Karpas-422 (cell line): ENCODE measurements around the gene PCDHB5. TPM values are rescaled to one million over a fixed set of nuclear protein-coding genes. Genes with fewer than 3 reads are reported as not detected.
A peak's percentile ranks its signal among the peaks of the same experiment; 100 is the strongest.
"Not testable (repeated sequence)": the region's sequence is repeated elsewhere in the genome, so short reads cannot be mapped to it uniquely, and the experiment has no call there.

Experiments
- DNase-seq: peaks from one replicate; pipeline ENCODE4 v3.0.0-alpha.2; 2015
- H2AFZ ChIP-seq: fragments of 200-600 bp; sonication (generic); 2 replicates; pipeline ENCODE4 v1.6.1; 2014; ENCODE audit warnings: antibody characterized with exemption, low read length, mixed read lengths
- H3K27ac ChIP-seq: fragments of 200-600 bp; sonication (generic); 2 replicates; pipeline ENCODE4 v1.5.1; 2014; ENCODE audit warnings: mild to moderate bottlenecking, low read length, moderate library complexity
- H3K27me3 ChIP-seq: fragments of 200-600 bp; sonication (generic); 2 replicates; pipeline ENCODE4 v1.6.1; 2014; ENCODE audit warnings: low read length, mixed read lengths
- H3K36me3 ChIP-seq: fragments of 200-600 bp; sonication (generic); 2 replicates; pipeline ENCODE4 v1.6.1; 2014; ENCODE audit warnings: low read length, mixed read lengths; ENCODE audit not compliant: insufficient read depth
- H3K4me1 ChIP-seq: fragments of 200-600 bp; sonication (generic); 2 replicates; pipeline ENCODE4 v1.6.1; 2014; ENCODE audit warnings: mild to moderate bottlenecking, low read length, mixed read lengths
- H3K4me2 ChIP-seq: fragments of 200-600 bp; sonication (generic); 2 replicates; pipeline ENCODE4 v1.6.1; 2014; ENCODE audit warnings: low read length, low read depth, mild to moderate bottlenecking; ENCODE audit not compliant: poor library complexity, severe bottlenecking
- H3K4me3 ChIP-seq: fragments of 200-600 bp; sonication (generic); 2 replicates; pipeline ENCODE4 v1.5.1; 2014; ENCODE audit warnings: mild to moderate bottlenecking, antibody characterized with exemption, low read length, mixed read lengths
- H3K79me2 ChIP-seq: fragments of 200-600 bp; sonication (generic); 2 replicates; pipeline ENCODE4 v1.6.1; 2014; ENCODE audit warnings: mild to moderate bottlenecking, low read length, mixed read lengths
- H3K9ac ChIP-seq: fragments of 200-600 bp; sonication (generic); 2 replicates; pipeline ENCODE4 v1.6.0; 2014; ENCODE audit warnings: low read length
- H3K9me2 ChIP-seq: fragments of 200-600 bp; sonication (generic), shearing (Covaris generic); replicated peaks from 2 replicates; pipeline ENCODE4 v1.6.0; 2014; ENCODE audit warnings: mild to moderate bottlenecking, low read length, moderate library complexity; ENCODE audit not compliant: insufficient read depth
- H3K9me3 ChIP-seq: fragments of 300-700, 200-600 bp; sonication (generic); 2 replicates; pipeline ENCODE4 v1.6.1; 2014; ENCODE audit warnings: low read length, mixed read lengths
- H4K20me1 ChIP-seq: fragments of 200-600 bp; sonication (generic); 2 replicates; pipeline ENCODE4 v1.6.1; 2014; ENCODE audit warnings: mild to moderate bottlenecking, antibody characterized with exemption, low read length, low read depth; ENCODE audit not compliant: insufficient read depth
- total RNA-seq: library from RNA; depleted of rRNA; stranded (reverse); fragments of >200 nt; shearing (Covaris generic); gene quantifications from 2 replicates; pipeline ENCODE4 v1.2.3, GENCODE V29; 2014; ENCODE audit warnings: low replicate concordance

The PCDHB5 gene
- total RNA-seq, 1 experiment from 2014 or later = not detected

DNA sequence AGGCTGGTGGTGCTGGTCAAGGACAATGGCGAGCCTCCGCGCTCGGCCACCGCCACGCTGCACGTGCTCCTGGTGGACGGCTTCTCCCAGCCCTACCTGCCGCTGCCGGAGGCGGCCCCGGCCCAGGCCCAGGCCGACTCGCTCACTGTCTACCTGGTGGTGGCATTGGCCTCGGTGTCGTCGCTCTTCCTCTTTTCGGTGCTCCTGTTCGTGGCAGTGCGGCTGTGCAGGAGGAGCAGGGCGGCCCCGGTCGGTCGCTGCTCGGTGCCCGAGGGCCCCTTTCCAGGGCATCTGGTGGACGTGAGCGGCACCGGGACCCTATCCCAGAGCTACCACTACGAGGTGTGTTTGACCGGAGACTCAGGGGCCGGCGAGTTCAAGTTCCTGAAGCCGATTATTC lies 2.3 kb downstream of the PCDHB5 start:
- H4K20me1 ChIP-seq, H3K27ac ChIP-seq, DNase-seq, H3K4me3 ChIP-seq, H3K4me2 ChIP-seq, H3K9me2 ChIP-seq, H3K79me2 ChIP-seq, H3K27me3 ChIP-seq, H3K9me3 ChIP-seq, H3K36me3 ChIP-seq, H3K9ac ChIP-seq, H3K4me1 ChIP-seq, H2AFZ ChIP-seq: not testable (repeated sequence)

DNA sequence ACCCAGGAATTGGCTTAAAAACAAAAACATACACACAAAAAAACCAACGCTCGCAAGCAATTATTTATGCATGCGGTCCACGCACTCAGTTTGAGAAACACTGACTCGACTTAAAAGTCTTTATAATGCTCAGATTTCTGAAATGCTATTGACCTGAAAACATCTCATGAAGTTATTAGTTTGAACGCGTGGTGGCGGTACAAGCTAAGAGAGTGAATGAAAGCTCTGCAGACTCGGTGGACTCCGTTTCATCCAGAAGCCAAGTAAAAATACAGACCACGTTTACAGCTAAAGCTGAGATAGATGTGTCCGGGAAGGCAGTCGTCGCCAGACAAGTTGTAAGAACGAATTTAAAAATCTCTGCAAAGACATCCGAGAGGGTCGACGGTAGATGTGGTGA lies 14.8 kb downstream of the PCDHB5 start, which contains the start of gene PCDHB6:
Gene PCDHB6 (plus strand): TSS at position 246 of the 400 bp plus-strand sequence. CDS start 201 bp downstream, outside the sequence.
- Histone ChIP-seq H3K36me3 (no peaks in the 10 kb centered on the region), H3K4me3 (no peak within 1 kb of the TSS), H4K20me1 (no peaks in the 10 kb centered on the region), H3K27ac (no peak within 1 kb of the TSS), H3K9me3 (no peaks in the 10 kb centered on the region), H2AFZ (no peak within 1 kb of the TSS), H3K27me3 (no peaks in the 10 kb centered on the region), H3K79me2 (no peaks in the 10 kb centered on the region), H3K4me2 (no peak within 1 kb of the TSS), H3K9ac (no peak within 1 kb of the TSS), H3K4me1 (no peaks in the 10 kb centered on the region), H3K9me2 (no peaks in the 10 kb centered on the region)
- peak; percentile 63 for DNase-seq

DNA sequence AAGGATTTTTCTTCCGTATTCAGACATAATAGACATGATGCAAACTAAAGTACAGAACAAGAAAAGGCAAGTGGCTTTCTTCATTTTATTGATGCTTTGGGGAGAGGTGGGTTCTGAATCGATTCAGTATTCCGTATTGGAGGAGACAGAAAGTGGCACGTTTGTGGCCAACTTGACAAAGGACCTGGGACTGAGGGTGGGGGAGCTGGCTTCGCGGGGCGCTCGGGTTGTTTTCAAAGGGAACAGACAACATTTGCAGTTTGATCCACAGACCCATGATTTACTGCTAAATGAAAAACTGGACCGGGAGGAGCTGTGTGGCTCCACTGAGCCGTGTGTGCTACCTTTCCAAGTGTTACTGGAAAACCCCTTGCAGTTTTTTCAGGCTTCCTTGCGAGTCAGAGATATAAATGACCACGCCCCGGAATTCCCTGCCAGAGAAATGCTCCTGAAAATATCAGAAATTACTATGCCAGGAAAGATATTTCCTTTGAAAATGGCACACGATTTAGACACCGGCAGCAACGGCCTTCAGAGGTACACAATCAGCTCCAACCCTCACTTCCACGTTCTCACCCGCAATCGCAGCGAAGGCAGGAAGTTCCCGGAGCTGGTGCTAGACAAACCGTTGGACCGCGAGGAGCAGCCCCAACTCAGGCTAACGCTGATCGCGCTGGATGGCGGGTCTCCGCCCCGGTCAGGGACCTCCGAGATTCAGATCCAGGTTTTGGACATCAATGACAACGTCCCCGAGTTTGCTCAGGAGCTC lies 15.4 kb downstream of the PCDHB5 start:
- DNase-seq = no peak
- no peak overlapping the region for H2AFZ ChIP-seq
- no peak overlapping the region for H3K27ac ChIP-seq

DNA sequence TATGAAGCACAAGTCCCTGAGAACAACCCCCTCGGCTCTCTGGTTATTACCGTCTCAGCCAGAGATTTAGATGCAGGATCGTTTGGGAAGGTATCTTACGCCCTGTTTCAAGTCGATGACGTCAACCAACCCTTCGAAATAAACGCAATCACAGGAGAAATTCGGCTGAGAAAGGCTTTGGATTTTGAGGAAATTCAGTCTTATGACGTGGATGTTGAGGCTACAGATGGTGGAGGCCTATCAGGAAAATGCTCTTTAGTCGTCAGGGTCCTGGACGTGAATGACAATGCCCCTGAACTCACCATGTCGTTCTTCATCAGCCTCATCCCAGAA lies 16.0 kb downstream of the PCDHB5 start:
- H3K9me2 ChIP-seq = no peaks in the 10 kb centered on the region
- no peaks in the 10 kb centered on the region for H3K27me3 ChIP-seq
- no peaks in the 10 kb centered on the region for H3K4me1 ChIP-seq
- H3K36me3 ChIP-seq = no peaks in the 10 kb centered on the region
- H3K4me3 ChIP-seq = no peak overlapping the region
- no peaks in the 10 kb centered on the region for H3K79me2 ChIP-seq
- H3K4me2 ChIP-seq = no peak overlapping the region
- no peaks in the 10 kb centered on the region for H4K20me1 ChIP-seq
- no peak for DNase-seq
- H3K27ac ChIP-seq = no peak overlapping the region
- no peak overlapping the region for H2AFZ ChIP-seq
- H3K9me3 ChIP-seq = no peaks in the 10 kb centered on the region
- H3K9ac ChIP-seq = no peak overlapping the region

More for the DNA sequence above, 15.4 kb downstream of the PCDHB5 start:
- Histone ChIP-seq H3K36me3 (no peaks in the 10 kb centered on the region), H3K4me3 (no peak overlapping the region), H3K79me2 (no peaks in the 10 kb centered on the region), H3K9me3 (no peaks in the 10 kb centered on the region), H4K20me1 (no peaks in the 10 kb centered on the region), H3K9me2 (no peaks in the 10 kb centered on the region), H3K9ac (no peak overlapping the region), H3K27me3 (no peaks in the 10 kb centered on the region), H3K4me2 (no peak overlapping the region), H3K4me1 (no peaks in the 10 kb centered on the region)

DNA sequence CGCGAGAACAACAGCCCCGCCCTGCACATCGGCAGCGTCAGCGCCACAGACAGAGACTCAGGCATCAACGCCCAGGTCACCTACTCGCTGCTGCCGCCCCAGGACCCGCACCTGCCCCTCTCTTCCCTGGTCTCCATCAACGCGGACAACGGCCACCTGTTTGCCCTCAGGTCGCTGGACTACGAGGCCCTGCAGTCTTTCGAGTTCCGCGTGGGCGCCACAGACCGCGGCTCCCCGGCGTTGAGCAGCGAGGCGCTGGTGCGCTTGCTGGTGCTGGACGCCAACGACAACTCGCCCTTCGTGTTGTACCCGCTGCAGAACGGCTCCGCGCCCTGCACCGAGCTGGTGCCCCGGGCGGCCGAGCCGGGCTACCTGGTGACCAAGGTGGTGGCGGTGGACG lies 16.6 kb downstream of the PCDHB5 start:
- H3K9me3 ChIP-seq, H3K4me1 ChIP-seq, H3K27me3 ChIP-seq, H3K4me2 ChIP-seq, H3K36me3 ChIP-seq, H2AFZ ChIP-seq, H3K79me2 ChIP-seq, H3K9me2 ChIP-seq, DNase-seq, H3K4me3 ChIP-seq, H3K9ac ChIP-seq, H3K27ac ChIP-seq, H4K20me1 ChIP-seq: not testable (repeated sequence)

DNA sequence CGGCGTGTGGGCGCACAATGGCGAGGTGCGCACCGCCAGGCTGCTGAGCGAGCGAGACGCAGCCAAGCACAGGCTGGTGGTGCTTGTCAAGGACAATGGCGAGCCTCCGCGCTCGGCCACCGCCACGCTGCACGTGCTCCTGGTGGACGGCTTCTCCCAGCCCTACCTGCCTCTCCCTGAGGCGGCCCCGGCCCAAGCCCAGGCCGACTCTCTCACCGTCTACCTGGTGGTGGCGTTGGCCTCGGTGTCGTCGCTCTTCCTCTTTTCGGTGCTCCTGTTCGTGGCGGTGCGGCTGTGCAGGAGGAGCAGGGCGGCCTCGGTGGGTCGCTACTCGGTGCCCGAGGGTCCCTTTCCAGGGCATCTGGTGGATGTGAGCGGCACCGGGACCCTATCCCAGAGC lies 17.1 kb downstream of the PCDHB5 start:
- H3K36me3 ChIP-seq, H3K27me3 ChIP-seq, H2AFZ ChIP-seq, DNase-seq, H4K20me1 ChIP-seq, H3K79me2 ChIP-seq, H3K4me3 ChIP-seq, H3K27ac ChIP-seq, H3K9ac ChIP-seq, H3K4me2 ChIP-seq, H3K9me3 ChIP-seq, H3K4me1 ChIP-seq, H3K9me2 ChIP-seq: not testable (repeated sequence)

DNA sequence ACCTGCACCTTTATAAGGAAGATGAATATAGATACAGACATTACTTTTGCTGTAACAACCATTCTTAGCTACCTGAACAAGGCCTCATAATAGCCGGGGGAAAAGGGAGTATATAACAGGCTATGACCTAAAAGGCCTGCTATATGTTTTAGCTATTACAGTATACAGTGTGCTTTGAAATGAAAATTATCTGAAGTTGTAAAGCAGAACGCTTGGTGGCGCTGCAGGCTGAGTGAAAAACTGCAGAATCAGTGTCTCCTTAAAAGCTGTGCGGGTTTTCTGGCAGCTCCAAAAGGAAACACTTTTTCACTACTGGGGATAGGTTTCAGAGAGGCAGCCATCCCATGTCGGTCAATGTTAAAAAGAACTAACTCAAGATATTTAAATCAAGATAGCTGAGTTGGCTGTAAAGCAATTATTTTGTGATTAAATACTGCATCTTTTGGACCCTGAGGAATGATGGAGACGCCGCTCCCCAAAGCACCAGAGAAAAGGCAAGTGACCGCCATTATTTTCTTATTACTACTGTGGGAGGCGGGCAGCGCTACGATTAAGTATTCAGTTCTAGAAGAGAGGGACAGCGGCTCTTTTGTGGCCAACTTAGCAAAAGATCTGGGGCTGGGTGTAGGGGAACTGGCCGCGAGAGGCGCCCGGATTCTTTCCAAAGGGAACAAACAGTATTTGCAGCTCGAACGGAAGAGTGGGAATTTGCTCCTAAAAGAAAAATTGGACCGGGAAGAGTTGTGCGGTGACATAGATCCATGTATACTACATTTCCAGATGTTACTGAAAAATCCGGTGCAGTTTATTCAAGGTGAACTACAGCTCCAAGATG lies 20.8 kb downstream of the PCDHB5 start:
- H3K9me2 ChIP-seq = no peaks in the 10 kb centered on the region
- no peaks in the 10 kb centered on the region for H3K27me3 ChIP-seq
- H3K27ac ChIP-seq = no peak overlapping the region
- H3K4me3 ChIP-seq = no peak overlapping the region
- no peaks in the 10 kb centered on the region for H3K79me2 ChIP-seq
- no peaks in the 10 kb centered on the region for H3K9me3 ChIP-seq
- H3K4me2 ChIP-seq = no peak overlapping the region
- H3K9ac ChIP-seq = no peak overlapping the region
- H4K20me1 ChIP-seq = no peaks in the 10 kb centered on the region
- no peak overlapping the region for H2AFZ ChIP-seq
- peak; percentile 69 for DNase-seq
- no peaks in the 10 kb centered on the region for H3K36me3 ChIP-seq
- no peaks in the 10 kb centered on the region for H3K4me1 ChIP-seq

DNA sequence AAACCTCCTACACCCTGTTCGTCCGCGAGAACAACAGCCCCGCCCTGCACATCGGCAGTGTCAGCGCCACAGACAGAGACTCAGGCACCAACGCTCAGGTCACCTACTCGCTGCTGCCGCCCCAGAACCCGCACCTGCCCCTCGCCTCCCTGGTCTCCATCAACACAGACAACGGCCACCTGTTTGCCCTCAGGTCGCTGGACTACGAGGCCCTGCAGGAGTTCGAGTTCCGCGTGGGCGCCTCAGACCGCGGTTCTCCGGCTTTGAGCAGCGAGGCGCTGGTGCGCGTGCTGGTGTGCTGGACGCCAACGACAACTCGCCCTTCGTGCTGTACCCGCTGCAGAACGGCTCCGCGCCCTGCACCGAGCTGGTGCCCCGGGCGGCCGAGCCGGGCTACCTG lies 22.4 kb downstream of the PCDHB5 start:
- not testable (repeated sequence) for H3K9me2 ChIP-seq

More for the DNA sequence above, 22.4 kb downstream of the PCDHB5 start:
- H3K27me3 ChIP-seq, H3K4me2 ChIP-seq, H3K4me3 ChIP-seq, H3K79me2 ChIP-seq, DNase-seq, H2AFZ ChIP-seq, H3K36me3 ChIP-seq, H3K4me1 ChIP-seq, H3K9ac ChIP-seq, H3K9me3 ChIP-seq, H4K20me1 ChIP-seq, H3K27ac ChIP-seq: not testable (repeated sequence)
